Uterus (tissue), 2 donors: ENCODE results near the gene IKZF4.

ENCODE experiments used
- CTCF ChIP-seq, 4 experiments: fragments of 200-600 bp in 2 of 4; fragments of 450-650 bp in 2 of 4; sonication (generic) in 2 of 4; IDR thresholded peaks; one replicate each; pipeline ENCODE4 v1.5.1; 2016 to 2019; ENCODE audit warnings: antibody characterized with exemption in 4 of 4, mild to moderate bottlenecking in 2 of 4, moderate library complexity in 1 of 4
- POLR2A ChIP-seq, 2 donors: fragments of 450-650 bp; IDR thresholded peaks; one replicate each; pipeline ENCODE4 v1.6.1; 2016; ENCODE audit warnings: antibody characterized with exemption in 2 of 2, mild to moderate bottlenecking in 1 of 2, moderate library complexity in 1 of 2

- no peak for TF ChIP-seq POLR2A (IDR thresholded peaks at IDR 0.05)
- TF ChIP-seq CTCF (IDR thresholded peaks at IDR 0.05): no peak
These were observed 25.4 kb downstream of the IKZF4 start for GRCh38 chr12:56046027-56046780.
